Renal cortex interstitium (tissue), 11 donors: ENCODE measurements around the gene PCDHGA6. TPM values are rescaled to one million over a fixed set of nuclear protein-coding genes. Genes with fewer than 3 reads are reported as not detected.
"Not testable (repeated sequence)": the region's sequence is repeated elsewhere in the genome, so short reads cannot be mapped to it uniquely, and the experiment has no call there.

Experiments used
- DNase-seq, 11 donors: peaks; one replicate each; pipeline ENCODE4 v3.0.0-alpha.2; 2013; ENCODE audit warnings: low read depth in 9 of 11, low spot score in 4 of 11; ENCODE audit errors: extremely low read depth in 1 of 11
- polyA plus RNA-seq, 3 donors: library from polyadenylated mRNA; unstranded; fragments of 120-200 nt; gene quantifications; one replicate each; pipeline ENCODE4 v1.2.1, GENCODE V29; 2013; ENCODE audit not compliant: insufficient read length in 3 of 3

Gene PCDHGA6
- polyA plus RNA-seq, 3 donors = 6.5 to 8.0 (median 7.2) TPM

DNA sequence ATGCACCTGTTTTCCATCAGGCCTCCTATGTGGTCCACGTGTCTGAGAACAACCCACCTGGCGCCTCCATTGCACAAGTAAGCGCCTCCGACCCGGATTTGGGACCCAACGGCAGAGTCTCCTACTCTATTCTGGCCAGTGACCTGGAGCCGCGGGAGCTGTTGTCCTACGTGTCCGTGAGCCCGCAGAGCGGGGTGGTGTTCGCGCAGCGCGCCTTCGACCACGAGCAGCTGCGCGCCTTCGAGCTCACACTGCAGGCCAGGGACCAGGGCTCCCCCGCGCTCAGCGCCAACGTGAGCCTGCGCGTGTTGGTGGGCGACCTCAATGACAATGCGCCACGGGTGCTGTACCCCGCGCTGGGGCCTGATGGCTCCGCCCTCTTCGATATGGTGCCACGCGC is 22.1 kb upstream of the PCDHGA6 start:
- DNase-seq = no peak

DNA sequence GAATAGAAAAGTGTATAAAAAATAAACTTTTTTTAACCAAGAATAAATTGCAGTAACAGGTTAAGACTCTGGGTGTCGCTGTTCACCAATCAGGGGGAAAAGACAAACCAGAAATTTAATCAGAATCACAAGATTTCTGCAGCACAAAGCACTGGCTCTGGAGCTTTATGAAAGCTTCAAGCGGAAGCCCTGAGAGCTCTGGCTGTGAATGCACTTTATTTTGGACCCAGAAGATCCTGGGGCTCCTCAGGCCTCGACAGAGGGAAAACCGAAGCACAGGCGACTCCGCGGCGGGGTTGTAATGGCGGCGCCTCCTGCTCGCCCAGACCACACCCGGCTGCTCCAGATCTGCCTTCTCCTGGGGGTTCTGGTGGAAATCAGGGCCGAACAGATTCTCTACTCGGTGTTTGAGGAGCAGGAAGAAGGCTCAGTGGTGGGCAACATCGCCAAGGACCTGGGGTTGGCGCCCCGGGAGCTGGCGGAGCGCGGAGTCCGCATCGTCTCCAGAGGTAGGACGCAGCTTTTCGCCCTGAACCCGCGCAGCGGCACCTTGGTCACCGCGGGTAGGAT is 18.7 kb upstream of the PCDHGA6 start, which contains the start of gene PCDHGA4:
Gene PCDHGA4, plus strand, starts transcription at position 122 of the 570 bp plus-strand sequence. Its CDS starts 87 bp downstream, at position 209.
- no peak for DNase-seq

DNA sequence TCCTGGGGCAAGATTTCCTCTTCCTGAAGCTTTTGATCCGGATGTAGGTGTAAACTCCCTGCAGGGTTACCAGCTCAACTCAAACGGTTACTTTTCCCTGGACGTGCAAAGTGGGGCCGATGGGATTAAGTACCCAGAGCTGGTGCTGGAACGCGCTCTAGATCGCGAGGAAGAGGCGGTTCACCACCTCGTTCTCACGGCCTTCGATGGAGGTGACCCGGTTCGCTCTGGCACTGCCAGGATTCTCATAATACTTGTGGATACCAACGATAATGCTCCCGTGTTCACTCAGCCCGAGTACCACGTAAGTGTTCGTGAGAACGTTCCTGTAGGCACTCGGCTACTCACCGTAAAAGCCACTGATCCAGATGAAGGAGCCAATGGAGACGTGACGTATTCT is 18.1 kb upstream of the PCDHGA6 start:
- DNase-seq = no peak

DNA sequence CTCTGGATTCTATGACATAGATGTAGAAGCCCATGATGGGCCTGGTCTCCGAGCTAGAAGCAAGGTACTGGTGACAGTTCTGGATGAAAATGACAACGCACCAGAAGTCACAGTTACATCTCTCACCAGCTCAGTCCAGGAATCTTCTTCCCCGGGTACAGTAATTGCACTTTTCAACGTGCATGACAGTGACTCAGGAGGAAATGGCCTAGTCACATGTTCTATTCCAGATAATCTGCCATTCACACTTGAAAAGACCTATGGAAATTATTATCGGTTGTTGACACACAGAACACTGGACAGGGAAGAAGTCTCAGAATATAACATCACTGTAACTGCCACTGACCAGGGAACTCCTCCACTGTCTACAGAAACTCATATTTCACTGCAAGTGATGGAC is 17.6 kb upstream of the PCDHGA6 start:
- no peak for DNase-seq

DNA sequence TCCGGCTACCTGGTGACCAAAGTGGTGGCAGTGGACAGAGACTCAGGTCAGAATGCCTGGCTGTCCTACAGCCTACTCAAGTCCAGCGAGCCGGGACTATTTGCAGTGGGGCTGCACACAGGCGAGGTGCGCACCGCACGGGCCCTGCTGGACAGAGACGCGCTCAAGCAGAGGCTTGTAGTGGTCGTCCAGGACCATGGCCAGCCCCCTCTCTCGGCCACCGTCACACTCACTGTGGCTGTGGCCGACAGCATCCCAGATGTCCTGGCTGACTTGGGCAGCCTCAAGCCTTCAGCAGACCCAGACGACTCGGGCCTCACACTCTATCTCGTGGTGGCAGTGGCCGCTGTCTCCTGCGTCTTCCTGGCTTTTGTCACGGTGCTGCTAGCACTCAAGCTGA is 16.7 kb upstream of the PCDHGA6 start:
- DNase-seq = no peak

DNA sequence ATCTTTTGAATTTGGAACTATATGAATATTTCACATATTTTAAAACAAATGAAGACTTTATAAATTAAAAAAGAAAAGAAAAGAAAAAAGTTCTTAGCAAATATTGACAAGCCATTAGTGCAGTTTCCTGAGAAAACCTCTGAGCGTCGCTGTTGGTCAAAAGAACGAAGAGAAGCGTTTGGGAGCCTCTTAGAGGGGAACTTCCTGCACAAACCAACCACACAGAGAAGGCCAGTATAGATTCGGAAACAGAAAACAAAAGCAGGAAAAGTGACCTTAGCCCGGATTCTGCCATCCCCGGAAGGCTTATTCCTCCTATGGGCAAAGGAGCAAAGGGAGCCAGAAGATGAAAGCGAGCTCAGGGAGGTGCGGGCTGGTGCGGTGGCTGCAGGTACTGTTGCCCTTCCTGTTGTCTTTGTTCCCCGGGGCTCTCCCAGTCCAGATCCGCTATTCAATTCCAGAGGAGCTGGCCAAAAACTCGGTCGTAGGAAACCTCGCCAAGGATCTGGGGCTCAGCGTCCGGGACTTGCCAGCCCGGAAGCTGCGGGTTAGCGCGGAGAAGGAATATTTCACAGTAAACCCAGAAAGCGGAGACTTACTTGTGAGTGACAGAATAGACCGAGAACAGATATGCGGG is 13.8 kb upstream of the PCDHGA6 start, which contains the start of gene PCDHGB2:
Gene PCDHGB2, plus strand, starts transcription at position 205 of the 637 bp plus-strand sequence. Its CDS starts 142 bp downstream, at position 347.
- DNase-seq = no peak

DNA sequence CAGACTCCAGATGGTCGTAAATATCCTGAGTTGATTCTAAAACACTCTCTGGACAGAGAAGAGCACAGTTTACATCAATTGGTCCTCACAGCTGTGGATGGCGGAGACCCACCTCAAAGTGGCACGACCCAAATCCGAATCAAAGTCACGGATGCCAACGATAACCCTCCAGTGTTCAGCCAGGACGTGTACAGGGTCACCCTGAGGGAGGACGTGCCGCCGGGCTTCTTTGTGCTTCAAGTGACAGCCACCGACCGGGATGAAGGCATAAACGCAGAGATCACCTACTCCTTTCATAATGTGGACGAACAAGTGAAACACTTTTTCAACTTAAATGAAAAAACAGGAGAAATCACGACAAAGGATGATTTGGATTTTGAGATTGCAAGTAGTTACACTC is 13.0 kb upstream of the PCDHGA6 start:
- no peak for DNase-seq

DNA sequence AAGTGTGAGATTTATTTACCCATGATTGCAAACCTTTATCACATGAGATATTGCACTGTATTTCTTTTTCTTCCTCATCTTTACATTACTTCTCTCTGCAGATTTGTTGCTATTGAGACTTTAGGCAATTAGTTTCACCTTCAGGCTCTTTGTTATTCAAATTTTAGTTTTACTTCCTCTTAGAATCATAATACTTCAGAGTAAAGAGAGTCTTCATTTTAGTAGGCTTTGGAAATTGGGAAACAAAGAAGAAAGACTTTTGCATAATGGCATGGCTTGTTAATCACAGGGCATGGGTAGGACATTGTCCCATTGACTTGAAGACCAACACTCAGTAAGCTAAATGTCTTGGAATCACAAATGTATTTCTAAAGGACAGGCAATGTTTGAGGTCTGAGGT is 11.0 kb upstream of the PCDHGA6 start:
- DNase-seq = no peak

DNA sequence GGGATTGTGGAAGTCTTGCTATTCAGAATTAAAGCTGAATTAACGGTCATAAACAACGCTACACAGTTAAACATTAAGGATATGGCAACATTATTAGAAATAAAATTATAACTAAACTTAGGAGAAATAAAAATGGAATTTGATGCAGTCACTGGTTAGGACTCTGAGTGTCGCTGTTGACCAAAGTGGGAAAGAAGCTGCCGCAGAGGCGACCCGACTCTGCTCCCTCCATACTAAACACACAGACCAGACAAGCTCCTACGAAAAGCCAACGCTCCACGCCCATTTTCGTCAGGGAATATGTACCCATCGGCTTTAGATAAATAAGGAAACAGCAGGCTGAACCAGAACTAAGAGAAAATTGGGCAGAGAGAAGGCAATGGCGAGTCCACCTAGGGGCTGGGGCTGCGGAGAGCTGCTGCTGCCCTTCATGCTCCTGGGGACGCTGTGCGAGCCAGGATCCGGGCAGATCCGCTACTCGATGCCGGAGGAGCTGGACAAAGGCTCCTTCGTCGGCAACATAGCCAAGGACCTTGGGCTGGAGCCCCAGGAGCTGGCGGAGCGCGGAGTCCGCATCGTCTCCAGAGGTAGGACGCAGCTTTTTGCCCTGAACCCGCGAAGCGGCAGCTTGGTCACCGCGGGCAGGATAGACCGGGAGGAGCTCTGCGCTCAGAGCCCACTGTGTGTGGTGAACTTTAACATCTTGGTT is 9.6 kb upstream of the PCDHGA6 start, which contains the start of gene PCDHGA5:
Gene PCDHGA5, plus strand, starts transcription at position 211 of the 709 bp plus-strand sequence. Its CDS starts 169 bp downstream, at position 380.
- no peak for DNase-seq

DNA sequence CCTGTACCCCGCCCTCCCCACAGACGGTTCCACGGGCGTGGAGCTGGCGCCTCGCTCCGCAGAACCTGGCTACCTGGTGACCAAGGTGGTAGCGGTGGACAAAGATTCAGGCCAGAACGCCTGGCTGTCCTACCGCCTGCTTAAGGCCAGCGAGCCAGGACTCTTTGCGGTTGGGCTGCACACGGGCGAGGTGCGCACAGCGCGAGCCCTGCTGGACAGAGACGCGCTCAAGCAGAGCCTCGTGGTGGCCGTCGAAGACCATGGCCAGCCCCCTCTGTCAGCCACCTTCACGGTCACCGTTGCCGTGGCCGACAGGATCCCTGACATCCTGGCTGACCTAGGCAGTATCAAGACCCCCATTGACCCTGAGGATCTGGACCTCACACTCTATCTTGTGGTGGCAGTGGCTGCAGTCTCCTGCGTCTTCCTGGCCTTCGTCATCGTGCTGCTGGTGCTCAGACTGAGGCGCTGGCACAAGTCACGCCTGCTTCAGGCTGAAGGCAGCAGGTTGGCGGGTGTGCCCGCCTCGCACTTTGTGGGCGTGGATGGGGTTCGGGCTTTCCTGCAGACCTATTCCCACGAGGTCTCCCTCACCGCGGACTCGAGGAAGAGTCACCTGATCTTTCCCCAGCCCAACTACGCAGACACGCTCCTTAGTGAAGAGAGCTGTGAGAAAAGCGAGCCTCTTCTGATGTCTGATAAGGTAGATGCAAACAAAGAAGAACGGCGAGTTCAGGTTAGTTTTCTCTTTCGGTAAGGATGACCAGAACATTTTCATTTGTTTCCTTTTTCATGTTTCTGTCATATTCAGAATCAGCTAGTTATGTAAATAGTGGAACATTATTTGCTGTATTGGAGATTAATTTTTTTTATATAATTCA is 7.4 kb upstream of the PCDHGA6 start:
- DNase-seq = no peak

DNA sequence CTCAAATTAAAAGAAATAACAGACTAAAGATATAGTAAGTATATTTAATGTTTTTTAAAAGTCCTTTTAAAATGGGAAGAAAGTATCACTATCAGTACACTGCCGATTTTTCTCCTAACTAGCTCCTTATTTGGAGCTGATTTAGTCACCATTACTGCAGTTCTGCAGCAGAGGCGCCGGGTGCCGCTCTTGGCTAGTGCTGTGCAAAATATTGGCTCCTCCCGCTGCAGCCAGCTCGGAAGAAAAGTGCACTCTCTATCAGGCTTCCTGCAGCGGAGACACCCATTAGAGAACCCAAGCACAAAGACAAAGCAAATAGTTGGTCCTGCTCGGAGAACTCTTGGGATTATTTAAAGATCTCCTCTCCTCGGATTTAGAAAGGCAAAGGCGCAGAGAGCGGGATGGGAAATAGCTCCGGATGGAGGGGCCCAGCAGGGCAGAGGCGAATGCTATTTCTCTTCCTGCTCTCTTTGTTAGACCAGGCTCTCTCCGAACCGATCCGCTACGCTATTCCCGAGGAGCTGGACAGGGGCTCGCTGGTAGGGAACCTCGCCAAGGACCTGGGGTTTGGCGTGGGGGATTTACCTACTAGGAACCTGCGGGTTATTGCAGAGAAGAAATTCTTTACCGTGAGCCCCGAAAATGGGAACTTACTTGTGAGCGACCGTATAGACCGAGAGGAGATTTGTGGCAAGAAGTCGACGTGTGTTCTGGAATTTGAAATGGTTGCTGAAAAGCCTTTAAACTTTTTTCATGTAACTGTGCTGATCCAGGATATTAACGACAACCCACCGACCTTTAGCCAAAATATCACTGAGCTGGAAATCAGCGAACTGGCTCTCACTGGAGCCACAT is 3.5 kb upstream of the PCDHGA6 start, which contains the start of gene PCDHGB3:
Gene PCDHGB3, plus strand, starts transcription at position 249 of the 855 bp plus-strand sequence. Its CDS starts 153 bp downstream, at position 402.
- DNase-seq = no peak

DNA sequence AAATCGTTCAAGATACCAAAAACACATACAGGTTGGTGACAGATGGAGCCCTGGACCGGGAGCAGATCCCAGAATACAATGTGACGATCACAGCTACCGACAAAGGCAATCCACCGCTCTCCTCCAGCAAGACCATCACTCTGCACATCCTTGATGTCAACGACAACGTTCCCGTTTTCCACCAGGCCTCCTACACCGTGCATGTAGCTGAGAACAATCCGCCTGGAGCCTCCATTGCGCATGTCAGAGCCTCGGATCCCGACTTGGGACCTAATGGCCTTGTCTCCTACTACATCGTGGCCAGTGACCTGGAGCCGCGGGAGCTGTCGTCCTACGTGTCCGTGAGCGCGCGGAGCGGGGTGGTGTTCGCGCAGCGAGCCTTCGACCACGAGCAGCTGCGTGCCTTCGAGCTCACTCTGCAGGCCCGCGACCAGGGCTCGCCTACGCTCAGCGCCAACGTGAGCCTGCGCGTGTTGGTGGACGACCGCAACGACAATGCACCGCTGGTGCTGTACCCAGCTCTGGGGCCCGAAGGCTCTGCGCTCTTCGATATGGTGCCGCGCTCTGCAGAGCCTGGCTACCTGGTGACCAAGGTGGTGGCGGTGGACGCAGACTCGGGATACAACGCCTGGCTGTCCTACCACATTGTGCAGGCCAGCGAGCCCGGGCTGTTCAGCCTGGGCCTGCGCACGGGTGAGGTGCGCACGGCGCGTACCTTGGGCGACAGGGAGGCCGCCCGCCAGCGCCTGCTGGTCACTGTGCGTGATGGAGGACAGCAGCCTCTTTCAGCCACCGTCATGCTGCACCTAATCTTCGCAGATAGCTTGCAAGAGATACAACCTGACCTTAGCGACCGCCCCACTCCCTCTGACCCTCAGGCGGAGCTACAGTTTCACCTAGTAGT is 1.9 kb upstream of the PCDHGA6 start:
- no peak for DNase-seq

DNA sequence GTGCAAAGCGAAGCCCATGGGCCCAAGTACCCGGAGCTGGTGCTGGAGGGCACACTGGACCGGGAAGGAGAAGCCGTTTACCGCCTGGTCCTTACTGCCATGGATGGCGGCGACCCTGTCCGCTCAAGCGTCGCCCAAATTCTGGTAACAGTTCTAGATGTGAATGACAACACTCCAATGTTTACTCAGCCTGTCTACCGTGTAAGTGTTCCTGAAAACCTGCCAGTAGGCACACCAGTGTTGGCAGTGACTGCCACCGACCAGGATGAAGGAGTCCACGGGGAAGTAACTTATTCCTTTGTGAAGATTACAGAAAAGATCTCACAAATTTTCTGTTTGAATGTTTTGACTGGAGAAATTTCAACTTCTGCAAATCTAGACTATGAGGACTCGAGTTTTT is 936 bp downstream of the PCDHGA6 start:
- DNase-seq = no peak

DNA sequence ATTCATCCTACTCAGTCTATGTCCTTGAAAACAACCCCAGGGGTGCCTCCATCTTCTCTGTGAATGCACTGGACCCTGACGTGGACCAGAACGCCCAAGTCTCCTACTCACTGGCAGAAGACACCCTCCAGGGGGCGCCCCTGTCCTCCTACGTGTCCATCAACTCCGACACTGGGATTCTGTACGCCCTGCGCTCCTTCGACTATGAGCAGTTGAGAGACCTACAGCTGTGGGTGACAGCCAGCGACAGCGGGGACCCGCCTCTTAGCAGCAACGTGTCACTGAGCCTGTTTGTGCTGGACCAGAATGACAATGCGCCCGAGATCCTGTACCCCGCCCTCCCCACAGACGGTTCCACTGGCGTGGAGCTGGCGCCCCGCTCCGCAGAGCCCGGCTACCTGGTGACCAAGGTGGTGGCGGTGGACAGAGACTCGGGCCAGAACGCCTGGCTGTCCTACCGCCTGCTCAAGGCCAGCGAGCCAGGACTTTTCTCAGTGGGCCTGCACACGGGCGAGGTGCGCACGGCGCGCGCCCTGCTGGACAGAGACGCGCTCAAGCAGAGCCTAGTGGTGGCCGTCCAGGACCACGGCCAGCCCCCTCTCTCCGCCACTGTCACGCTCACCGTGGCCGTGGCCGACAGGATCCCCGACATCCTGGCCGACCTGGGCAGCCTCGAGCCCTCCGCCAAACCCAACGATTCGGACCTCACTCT is 1.9 kb downstream of the PCDHGA6 start:
- DNase-seq = not testable (repeated sequence)

DNA sequence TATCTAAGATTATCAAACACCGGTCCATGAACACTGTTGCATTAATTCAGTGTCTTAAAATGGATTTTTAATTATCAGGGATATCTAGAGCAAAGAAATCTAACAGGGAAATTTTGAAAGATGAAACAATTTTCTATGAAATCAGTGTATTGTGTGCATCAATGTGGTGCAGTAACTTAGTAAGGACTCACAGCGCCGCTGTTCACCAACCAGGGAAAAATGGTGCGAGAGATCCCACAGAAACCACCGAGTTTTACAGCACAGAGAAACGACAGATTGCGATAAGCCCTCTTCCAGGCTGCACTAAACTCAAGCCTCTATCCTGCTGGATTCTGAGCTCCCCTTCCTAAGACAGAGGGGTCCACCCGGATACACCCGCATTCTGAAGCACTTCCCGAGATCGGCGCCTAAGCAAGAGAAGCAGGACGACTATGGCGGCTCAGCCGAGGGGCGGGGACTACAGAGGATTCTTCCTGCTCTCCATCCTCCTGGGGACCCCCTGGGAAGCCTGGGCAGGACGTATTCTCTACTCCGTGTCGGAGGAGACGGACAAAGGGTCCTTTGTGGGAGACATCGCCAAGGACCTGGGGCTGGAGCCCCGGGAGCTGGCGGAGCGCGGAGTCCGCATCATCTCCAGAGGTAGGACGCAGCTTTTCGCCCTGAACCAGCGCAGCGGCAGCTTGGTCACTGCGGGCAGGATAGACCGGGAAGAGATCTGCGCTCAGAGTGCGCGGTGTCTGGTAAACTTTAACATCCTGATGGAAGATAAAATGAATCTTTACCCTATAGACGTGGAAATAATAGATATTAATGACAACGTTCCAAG is 9.0 kb downstream of the PCDHGA6 start, which contains the start of gene PCDHGA7:
Gene PCDHGA7, plus strand, starts transcription at position 274 of the 826 bp plus-strand sequence. Its CDS starts 158 bp downstream, at position 432.
- no peak for DNase-seq

DNA sequence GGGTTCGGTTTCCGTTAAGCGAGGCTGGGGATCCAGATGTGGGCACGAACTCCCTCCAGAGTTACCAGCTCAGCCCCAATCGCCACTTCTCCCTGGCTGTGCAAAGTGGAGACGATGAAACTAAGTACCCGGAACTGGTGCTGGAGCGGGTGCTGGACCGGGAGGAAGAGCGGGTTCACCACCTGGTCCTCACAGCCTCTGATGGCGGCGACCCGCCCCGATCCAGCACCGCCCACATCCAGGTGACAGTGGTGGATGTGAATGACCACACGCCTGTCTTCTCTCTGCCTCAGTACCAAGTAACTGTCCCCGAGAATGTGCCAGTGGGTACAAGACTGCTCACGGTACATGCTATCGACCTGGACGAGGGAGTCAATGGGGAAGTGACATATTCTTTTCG is 9.7 kb downstream of the PCDHGA6 start:
- DNase-seq = no peak
